ENCODE results near the gene GDF10. TPM values are rescaled to one million over a fixed set of nuclear protein-coding genes. Genes with fewer than 3 reads are reported as not detected.

GDF10 gene
- total and polyA plus RNA-seq, 10 donors: 0.02 to 0.35 (median 0.20) TPM; not detected in 3

DNA sequence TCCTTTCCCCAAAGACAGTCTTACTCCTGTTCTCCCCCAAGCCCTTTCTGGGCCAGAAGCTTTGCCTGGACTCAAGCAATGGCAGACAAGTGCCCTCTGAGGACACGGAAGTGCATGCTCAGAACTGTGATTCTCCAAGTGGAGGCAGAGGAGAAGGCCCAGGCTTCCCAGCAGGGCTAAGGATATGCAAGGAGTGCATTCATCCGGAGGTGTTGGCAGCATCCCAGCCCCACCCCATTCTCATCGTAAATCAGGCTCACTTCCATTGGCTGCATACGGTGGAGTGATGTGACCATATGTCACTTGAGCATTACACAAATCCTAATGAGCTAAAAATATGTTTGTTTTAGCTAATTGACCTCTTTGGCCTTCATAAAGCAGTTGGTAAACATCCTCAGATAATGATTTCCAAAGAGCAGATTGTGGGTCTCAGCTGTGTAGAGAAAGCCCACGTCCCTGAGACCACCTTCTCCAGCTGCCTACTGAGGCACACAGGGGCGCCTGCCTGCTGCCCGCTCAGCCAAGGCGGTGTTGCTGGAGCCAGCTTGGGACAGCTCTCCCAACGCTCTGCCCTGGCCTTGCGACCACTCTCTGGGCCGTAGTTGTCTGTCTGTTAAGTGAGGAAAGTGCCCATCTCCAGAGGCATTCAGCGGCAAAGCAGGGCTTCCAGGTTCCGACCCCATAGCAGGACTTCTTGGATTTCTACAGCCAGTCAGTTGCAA is 46.7 kb downstream of the GDF10 start:
- Histone ChIP-seq H3K27me3 (replicated peaks in 1 of 7) (peaks cover 0 to 6% (median 0%) of the 10 kb centered on the region in 7 donors), H3K4me3 (no peak overlapping the region), H3K9me3 (no peaks in the 10 kb centered on the region), H3K27ac (no peak overlapping the region), H3K36me3 (no peaks in the 10 kb centered on the region), H3K4me1 (no peaks in the 10 kb centered on the region)
- TF ChIP-seq POLR2AphosphoS5 (IDR thresholded peaks at IDR 0.05) (no peak), POLR2A (IDR thresholded peaks at IDR 0.05) (no peak), CTCF (IDR thresholded peaks at IDR 0.05 in 8 of 11, conservative IDR thresholded peaks at IDR 0.05 in 3 of 11) (no peak)
- 78 to 83% (median 81%) methylated on average over 11 to 13 of the region's 13 CpGs for WGBS, 5 donors
- intact Hi-C loops (cut with DNase I; ENCODE audit: low total_unique reads): no loop called here
- peak; percentile 58 for DNase-seq

- Histone ChIP-seq H3K27ac (no peak overlapping the region), H3K27me3 (replicated peaks in 1 of 7) (peaks cover 0 to 6% (median 0%) of the 10 kb centered on the region in 7 donors), H3K4me1 (no peaks in the 10 kb centered on the region), H3K9me3 (no peaks in the 10 kb centered on the region), H3K4me3 (no peak overlapping the region), H3K36me3 (no peaks in the 10 kb centered on the region)
- TF ChIP-seq POLR2A (IDR thresholded peaks at IDR 0.05) (no peak), POLR2AphosphoS5 (IDR thresholded peaks at IDR 0.05) (no peak), CTCF (IDR thresholded peaks at IDR 0.05 in 8 of 11, conservative IDR thresholded peaks at IDR 0.05 in 3 of 11) (no peak)
- intact Hi-C loops (cut with DNase I; ENCODE audit: low total_unique reads): no loop called here
- 70 to 85% (median 79%) methylated on average over 4 of the region's 4 CpGs for WGBS, 5 donors
- no peak for DNase-seq
These were observed 47.3 kb downstream of the GDF10 start for GRCh38 chr10:47347303-47347675.

- 70 to 100% (median 81%) methylated on average over 1 to 5 of the region's 5 CpGs for WGBS, 5 donors
- no peak within 1 kb of the TSS for H3K27ac ChIP-seq
- peak; percentile 37 for DNase-seq
- no peaks in the 10 kb centered on the region for H3K36me3 ChIP-seq
- intact Hi-C loops (cut with DNase I; ENCODE audit: low total_unique reads): no loop called here
- H3K9me3 ChIP-seq: no peaks in the 10 kb centered on the region
- H3K4me3 ChIP-seq: no peak within 1 kb of the TSS
- peaks cover 0 to 5% (median 0%) of the 10 kb centered on the region in 7 donors for H3K27me3 ChIP-seq (replicated peaks in 1 of 7)
- H3K4me1 ChIP-seq: no peaks in the 10 kb centered on the region
- TF ChIP-seq POLR2A (IDR thresholded peaks at IDR 0.05) (no peak), POLR2AphosphoS5 (IDR thresholded peaks at IDR 0.05) (no peak), CTCF (IDR thresholded peaks at IDR 0.05 in 8 of 11, conservative IDR thresholded peaks at IDR 0.05 in 3 of 11) (no peak)
These were observed 48.2 kb downstream of the GDF10 start, which contains the start of gene RBP3 for GRCh38 chr10:47348138-47348651. TSS of gene RBP3 (plus strand) at chr10:47348363. CDS start at chr10:47348485, 122 bp downstream.

DNA sequence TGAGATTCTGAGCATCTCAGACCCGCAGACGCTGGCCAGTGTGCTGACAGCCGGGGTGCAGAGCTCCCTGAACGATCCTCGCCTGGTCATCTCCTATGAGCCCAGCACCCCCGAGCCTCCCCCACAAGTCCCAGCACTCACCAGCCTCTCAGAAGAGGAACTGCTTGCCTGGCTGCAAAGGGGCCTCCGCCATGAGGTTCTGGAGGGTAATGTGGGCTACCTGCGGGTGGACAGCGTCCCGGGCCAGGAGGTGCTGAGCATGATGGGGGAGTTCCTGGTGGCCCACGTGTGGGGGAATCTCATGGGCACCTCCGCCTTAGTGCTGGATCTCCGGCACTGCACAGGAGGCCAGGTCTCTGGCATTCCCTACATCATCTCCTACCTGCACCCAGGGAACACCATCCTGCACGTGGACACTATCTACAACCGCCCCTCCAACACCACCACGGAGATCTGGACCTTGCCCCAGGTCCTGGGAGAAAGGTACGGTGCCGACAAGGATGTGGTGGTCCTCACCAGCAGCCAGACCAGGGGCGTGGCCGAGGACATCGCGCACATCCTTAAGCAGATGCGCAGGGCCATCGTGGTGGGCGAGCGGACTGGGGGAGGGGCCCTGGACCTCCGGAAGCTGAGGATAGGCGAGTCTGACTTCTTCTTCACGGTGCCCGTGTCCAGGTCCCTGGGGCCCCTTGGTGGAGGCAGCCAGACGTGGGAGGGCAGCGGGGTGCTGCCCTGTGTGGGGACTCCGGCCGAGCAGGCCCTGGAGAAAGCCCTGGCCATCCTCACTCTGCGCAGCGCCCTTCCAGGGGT is 48.9 kb downstream of the GDF10 start:
- no peak overlapping the region for H3K27ac ChIP-seq
- DNase-seq: peak; percentile 71
- no peaks in the 10 kb centered on the region for H3K4me1 ChIP-seq
- H3K4me3 ChIP-seq: no peak overlapping the region
- H3K36me3 ChIP-seq: no peaks in the 10 kb centered on the region
- 85 to 93% (median 88%) methylated on average over 15 to 36 of the region's 36 CpGs for WGBS, 5 donors
- H3K9me3 ChIP-seq: no peaks in the 10 kb centered on the region
- no peak for TF ChIP-seq CTCF (IDR thresholded peaks at IDR 0.05 in 8 of 11, conservative IDR thresholded peaks at IDR 0.05 in 3 of 11)
- intact Hi-C loops (cut with DNase I; ENCODE audit: low total_unique reads): no loop called here
- H3K27me3 ChIP-seq (replicated peaks in 1 of 7): no peaks in the 10 kb centered on the region
